Sigmoid colon (tissue), 4 donors: ENCODE data around the gene HPGD.

ENCODE experiments used
- EP300 ChIP-seq, 4 donors: sonication (generic); formaldehyde crosslinking; IDR thresholded peaks; one replicate each; pipeline ENCODE4 v1.6.1; 2017; ENCODE audit warnings: antibody characterized with exemption in 4 of 4
- POLR2A ChIP-seq, 2 donors: fragments of 450-650 bp; IDR thresholded peaks; one replicate each; pipeline ENCODE4 v1.6.1; 2016; ENCODE audit warnings: antibody characterized with exemption in 2 of 2, mild to moderate bottlenecking in 2 of 2, moderate library complexity in 2 of 2
- TF ChIP-seq, protein P1 (sequence below), 4 experiments: fragments of 450-650 bp in 3 of 4; fragments of 200-600 bp in 1 of 4; IDR thresholded peaks; one replicate each; pipeline ENCODE4 v1.5.1; 2016 to 2019; ENCODE audit warnings: antibody characterized with exemption in 4 of 4, mild to moderate bottlenecking in 3 of 4, moderate library complexity in 2 of 4

DNA sequence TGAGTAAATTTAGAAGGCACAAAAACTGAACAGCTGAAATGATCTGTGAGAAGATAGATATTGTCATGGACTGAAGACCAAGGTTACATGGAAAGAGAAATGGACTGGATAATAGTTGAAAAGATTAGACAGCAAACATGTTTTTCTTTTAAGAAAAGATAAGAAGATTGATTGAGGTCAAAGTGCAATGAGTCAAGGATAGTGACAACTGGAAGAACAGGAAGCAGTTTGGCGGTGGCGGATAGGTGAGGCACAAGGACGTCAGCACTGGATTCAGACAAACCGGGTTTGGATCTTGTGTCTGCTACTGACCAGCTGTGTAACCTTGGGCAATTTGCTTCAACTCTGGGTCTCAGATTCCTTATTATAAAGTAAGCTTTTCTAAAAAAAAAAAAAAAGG lies 2.0 kb upstream of the HPGD start:
- TF ChIP-seq, protein P1, sequence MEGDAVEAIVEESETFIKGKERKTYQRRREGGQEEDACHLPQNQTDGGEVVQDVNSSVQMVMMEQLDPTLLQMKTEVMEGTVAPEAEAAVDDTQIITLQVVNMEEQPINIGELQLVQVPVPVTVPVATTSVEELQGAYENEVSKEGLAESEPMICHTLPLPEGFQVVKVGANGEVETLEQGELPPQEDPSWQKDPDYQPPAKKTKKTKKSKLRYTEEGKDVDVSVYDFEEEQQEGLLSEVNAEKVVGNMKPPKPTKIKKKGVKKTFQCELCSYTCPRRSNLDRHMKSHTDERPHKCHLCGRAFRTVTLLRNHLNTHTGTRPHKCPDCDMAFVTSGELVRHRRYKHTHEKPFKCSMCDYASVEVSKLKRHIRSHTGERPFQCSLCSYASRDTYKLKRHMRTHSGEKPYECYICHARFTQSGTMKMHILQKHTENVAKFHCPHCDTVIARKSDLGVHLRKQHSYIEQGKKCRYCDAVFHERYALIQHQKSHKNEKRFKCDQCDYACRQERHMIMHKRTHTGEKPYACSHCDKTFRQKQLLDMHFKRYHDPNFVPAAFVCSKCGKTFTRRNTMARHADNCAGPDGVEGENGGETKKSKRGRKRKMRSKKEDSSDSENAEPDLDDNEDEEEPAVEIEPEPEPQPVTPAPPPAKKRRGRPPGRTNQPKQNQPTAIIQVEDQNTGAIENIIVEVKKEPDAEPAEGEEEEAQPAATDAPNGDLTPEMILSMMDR (IDR thresholded peaks at IDR 0.05), result no peak
- no peak for TF ChIP-seq POLR2A (IDR thresholded peaks at IDR 0.05)
- TF ChIP-seq EP300 (IDR thresholded peaks at IDR 0.05), result no peak
